ENCODE measurements around the gene URAD. TPM values are rescaled to one million over a fixed set of nuclear protein-coding genes. Genes with fewer than 3 reads are reported as not detected.
A peak's percentile ranks its signal among the peaks of the same experiment; 100 is the strongest.

Gene URAD
- total RNA-seq, 1 donor from 2014 or later: not detected

DNA sequence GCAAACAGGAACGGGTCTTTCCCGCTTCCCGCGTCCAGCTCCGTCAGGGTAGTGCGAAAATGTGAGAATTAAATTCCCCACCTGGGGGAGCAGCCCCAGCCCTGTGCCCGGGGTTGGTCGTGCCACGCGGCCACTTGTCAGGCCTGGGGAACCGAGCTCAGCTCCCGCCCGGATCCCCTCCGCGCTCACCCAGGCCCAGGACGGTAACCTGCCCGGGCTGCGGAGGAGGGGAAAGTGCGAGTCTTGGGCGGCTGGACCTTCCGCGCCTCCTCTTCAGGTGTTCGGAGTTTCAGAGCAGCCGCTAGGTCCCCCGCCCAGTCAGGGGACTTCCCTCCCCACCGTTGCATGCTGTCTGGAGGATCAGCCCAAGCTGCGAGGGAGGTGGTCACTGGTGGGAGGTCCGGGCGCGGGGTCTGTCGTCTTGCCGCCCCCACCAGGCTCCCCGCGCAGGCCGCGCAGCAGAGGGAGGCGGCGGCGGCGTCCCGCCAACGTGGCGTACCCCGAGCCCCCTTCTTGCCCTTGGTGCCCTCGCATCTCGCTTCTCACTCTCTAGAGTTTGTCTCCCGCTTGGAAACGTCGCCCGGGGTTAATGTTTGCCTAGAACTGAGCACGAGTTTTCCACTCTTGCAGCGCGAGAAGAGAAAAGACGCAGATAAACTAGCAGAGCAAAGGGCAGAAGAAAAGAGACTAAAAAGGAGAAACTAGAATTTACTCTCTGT is 8.1 kb downstream of the URAD start:
- H3K36me3 ChIP-seq: no peaks in the 10 kb centered on the region
- intact Hi-C loops (cut with micrococcal nuclease): loop anchor here (5.0 to 10.0 kb wide), 2 partner anchors 148 to 616 kb away; no protein-coding TSS in a partner anchor
- H3K4me1 ChIP-seq: peaks cover 38% of the 10 kb centered on the region
- H3K9me3 ChIP-seq (replicated peaks): no peaks in the 10 kb centered on the region
- no peak for TF ChIP-seq CTCF (IDR thresholded peaks at IDR 0.05; ENCODE audit: borderline replicate concordance)
- no peak overlapping the region for H3K4me3 ChIP-seq
- H3K27me3 ChIP-seq (ENCODE audit: low read depth): peaks cover 98% of the 10 kb centered on the region
- H3K27ac ChIP-seq (replicated peaks): no peak overlapping the region
- DNase-seq: no peak

DNA sequence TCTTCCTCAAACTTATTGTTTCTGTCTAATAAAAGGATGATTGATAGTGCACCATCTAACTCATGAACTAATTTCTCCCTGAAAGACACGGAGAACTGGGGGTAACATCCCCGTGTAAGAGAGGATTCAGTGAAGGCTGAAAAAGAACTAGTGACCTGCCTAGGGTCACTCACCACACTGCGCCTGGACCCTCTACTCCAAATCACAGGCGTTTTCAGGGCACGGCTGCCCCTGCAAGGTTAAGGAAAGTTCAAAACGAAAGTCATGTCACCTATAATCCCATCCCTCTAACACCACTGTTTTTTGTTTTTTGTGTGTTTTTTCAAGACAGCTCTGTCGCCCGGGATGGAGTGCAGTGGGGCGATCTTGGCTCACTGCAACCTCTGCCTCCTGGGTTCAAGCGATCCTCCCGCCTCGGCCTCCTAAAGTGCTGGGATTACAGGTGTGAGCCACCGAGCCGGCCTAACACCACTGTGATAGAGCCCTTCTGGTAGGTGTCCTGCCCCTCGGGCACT is 8.7 kb downstream of the URAD start:
- DNase-seq: no peak
- intact Hi-C loops (cut with micrococcal nuclease): loop anchor here (5.0 to 10.0 kb wide), 2 partner anchors 148 to 615 kb away; no protein-coding TSS in a partner anchor
- TF ChIP-seq CTCF (IDR thresholded peaks at IDR 0.05; ENCODE audit: borderline replicate concordance): no peak
- H3K36me3 ChIP-seq: no peaks in the 10 kb centered on the region
- no peak overlapping the region for H3K27ac ChIP-seq (replicated peaks)
- H3K9me3 ChIP-seq (replicated peaks): no peaks in the 10 kb centered on the region
- peaks cover 38% of the 10 kb centered on the region for H3K4me1 ChIP-seq
- H3K4me3 ChIP-seq: no peak overlapping the region
- H3K27me3 ChIP-seq (ENCODE audit: low read depth): peaks cover 98% of the 10 kb centered on the region

DNA sequence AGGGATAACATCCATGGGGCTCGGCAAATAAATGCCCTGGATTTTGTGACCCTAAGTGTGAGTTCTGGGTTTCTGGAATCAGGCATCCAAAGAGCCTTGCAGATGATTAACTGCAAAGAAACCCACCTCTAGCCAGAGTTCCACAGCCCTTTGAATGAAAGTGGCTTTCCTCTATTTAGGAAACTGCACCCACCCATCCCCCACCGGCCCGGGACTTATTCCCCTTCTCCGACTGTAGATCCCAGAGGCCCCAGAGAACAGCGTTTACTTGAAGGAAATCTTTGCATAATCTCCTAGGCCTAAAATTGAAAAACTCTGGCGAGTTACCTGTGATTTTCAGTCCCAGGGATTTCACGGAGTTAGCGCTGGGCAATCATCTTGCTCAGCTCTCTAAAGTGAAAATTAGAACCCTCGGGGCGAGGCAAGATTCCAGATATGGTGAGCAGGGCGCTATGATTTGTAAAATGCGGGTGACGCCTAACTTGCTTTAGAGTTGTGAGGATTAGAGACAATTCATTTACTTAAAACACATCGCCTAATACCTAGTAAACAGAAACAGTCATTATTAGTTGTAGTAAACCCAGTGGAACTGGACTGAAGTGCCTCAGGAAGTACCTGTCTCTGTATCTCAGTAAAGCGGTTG is 9.4 kb downstream of the URAD start:
- intact Hi-C loops (cut with micrococcal nuclease): no loop called here
- Histone ChIP-seq H3K4me1 (peaks cover 38% of the 10 kb centered on the region), H3K36me3 (no peaks in the 10 kb centered on the region), H3K9me3 (replicated peaks) (no peaks in the 10 kb centered on the region), H3K27ac (replicated peaks) (no peak overlapping the region), H3K27me3 (ENCODE audit: low read depth) (peaks cover 100% of the 10 kb centered on the region), H3K4me3 (no peak overlapping the region)
- TF ChIP-seq CTCF (IDR thresholded peaks at IDR 0.05; ENCODE audit: borderline replicate concordance): no peak
- DNase-seq: no peak

- TF ChIP-seq CTCF (IDR thresholded peaks at IDR 0.05; ENCODE audit: borderline replicate concordance): no peak
- H3K4me3 ChIP-seq: peak overlapping the region; percentile 41
- no peak for DNase-seq
These were observed 10.1 kb downstream of the URAD start for GRCh38 chr13:27978301-27978968.

DNA sequence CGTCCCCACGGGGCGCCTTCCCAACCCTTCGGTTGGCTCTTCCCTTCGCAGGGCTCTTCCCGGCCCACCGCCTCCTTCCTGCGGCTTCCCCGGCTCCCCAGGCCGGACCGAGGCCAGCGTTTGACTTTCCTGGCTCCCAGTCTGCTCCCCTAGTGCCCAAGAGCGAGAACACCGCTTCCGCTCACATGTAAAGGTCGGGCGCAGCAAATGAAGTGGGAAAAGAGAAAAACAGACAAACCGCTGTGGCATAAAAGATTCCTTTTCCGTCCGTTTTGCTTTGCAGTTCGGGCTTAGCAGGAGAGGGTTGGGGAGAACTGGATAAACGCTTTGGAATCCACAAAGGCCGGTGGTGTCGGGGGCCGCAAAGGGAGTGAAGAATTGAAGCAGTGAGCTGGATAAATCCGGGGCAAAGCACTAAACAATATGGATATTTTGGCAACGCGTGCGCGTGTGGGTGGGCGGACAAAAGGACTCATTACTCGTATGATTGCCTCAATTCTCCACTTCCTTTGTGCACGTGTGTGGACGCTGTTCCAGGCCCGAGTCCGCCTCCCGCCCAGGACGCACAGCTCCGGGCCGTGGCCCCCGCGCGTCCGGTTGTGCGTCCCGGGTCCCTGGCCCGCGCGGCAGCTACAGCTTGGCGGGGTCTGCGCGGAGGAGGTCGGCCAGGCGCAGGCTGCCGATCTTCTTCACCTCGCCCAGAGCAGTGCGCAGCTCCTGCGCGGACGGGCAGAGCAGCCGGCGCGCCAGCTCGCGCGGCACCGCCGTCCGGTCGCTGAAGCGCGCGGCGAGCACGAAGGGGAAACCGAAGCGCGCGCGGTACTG is 10.8 kb downstream of the URAD start:
- Histone ChIP-seq H3K9me3 (replicated peaks) (no peaks in the 10 kb centered on the region), H3K4me1 (peaks cover 38% of the 10 kb centered on the region), H3K36me3 (no peaks in the 10 kb centered on the region), H3K4me3 (peak overlapping the region; percentile 41), H3K27ac (replicated peaks) (no peak overlapping the region), H3K27me3 (ENCODE audit: low read depth) (peaks cover 100% of the 10 kb centered on the region)
- no peak for TF ChIP-seq CTCF (IDR thresholded peaks at IDR 0.05; ENCODE audit: borderline replicate concordance)
- no peak for DNase-seq
- intact Hi-C loops (cut with micrococcal nuclease): no loop called here

More at GRCh38 chr13:27978301-27978968, 10.1 kb downstream of the URAD start:
- intact Hi-C loops (cut with micrococcal nuclease): no loop called here
- Histone ChIP-seq H3K27me3 (ENCODE audit: low read depth) (peaks cover 100% of the 10 kb centered on the region), H3K4me1 (peaks cover 38% of the 10 kb centered on the region), H3K27ac (replicated peaks) (no peak overlapping the region), H3K36me3 (no peaks in the 10 kb centered on the region), H3K9me3 (replicated peaks) (no peaks in the 10 kb centered on the region)
